HL-60/S4 treated with phorbol 12-myristate 13-acetate at 8.2 ng/mL for 4 days and 3 days (cell line): ENCODE results near the gene RCAN2.

ENCODE experiments used
- in situ Hi-C: fragments of 300-500 bp; cut with MboI; formaldehyde crosslinking; loops from 2 replicates; pipeline ENCODE4 v1.15.0; 2022; ENCODE audit warnings: low sequenced_read_pairs

RCAN2 gene

GRCh38 chr6:46440641-46441040 lies 50.6 kb downstream of the RCAN2 start:
- in situ Hi-C loops, result no loop called here

- in situ Hi-C loops, result no loop called here
Measured at GRCh38 chr6:46440141-46440540, 51.1 kb downstream of the RCAN2 start.

- in situ Hi-C loops, result no loop called here
Measured at GRCh38 chr6:46438245-46438644, 53.0 kb downstream of the RCAN2 start.

- in situ Hi-C loops, result no loop called here
Measured at GRCh38 chr6:46437671-46438221, 53.5 kb downstream of the RCAN2 start.

- in situ Hi-C loops, result loop anchor here (25.0 kb wide), 1 partner anchor 215 kb away; no protein-coding TSS in a partner anchor
Measured at GRCh38 chr6:46422619-46423018, 68.6 kb downstream of the RCAN2 start.

- in situ Hi-C loops, result loop anchor here (25.0 kb wide), 1 partner anchor 215 kb away; no protein-coding TSS in a partner anchor
Measured at GRCh38 chr6:46421939-46422338, 69.3 kb downstream of the RCAN2 start.

GRCh38 chr6:46420921-46421638 lies 70.2 kb downstream of the RCAN2 start:
- in situ Hi-C loops, result loop anchor here (25.0 kb wide), 1 partner anchor 216 kb away; no protein-coding TSS in a partner anchor

- in situ Hi-C loops, result loop anchor here (25.0 kb wide), 1 partner anchor 218 kb away; no protein-coding TSS in a partner anchor
Measured at GRCh38 chr6:46419576-46420002, 71.7 kb downstream of the RCAN2 start.

- in situ Hi-C loops, result loop anchor here (25.0 kb wide), 1 partner anchor 223 kb away; no protein-coding TSS in a partner anchor
Measured at GRCh38 chr6:46414398-46414797, 76.9 kb downstream of the RCAN2 start.

GRCh38 chr6:46412662-46413061 lies 78.6 kb downstream of the RCAN2 start:
- in situ Hi-C loops, result loop anchor here (25.0 kb wide), 1 partner anchor 225 kb away; no protein-coding TSS in a partner anchor

- in situ Hi-C loops, result loop anchor here (25.0 kb wide), 1 partner anchor 226 kb away; no protein-coding TSS in a partner anchor
Measured at GRCh38 chr6:46411456-46412197, 79.6 kb downstream of the RCAN2 start.

- in situ Hi-C loops, result loop anchor here (25.0 kb wide), 1 partner anchor 227 kb away; no protein-coding TSS in a partner anchor
Measured at GRCh38 chr6:46410334-46410953, 80.8 kb downstream of the RCAN2 start.

GRCh38 chr6:46407776-46408530 lies 83.3 kb downstream of the RCAN2 start:
- in situ Hi-C loops, result loop anchor here (25.0 kb wide), 1 partner anchor 229 kb away; no protein-coding TSS in a partner anchor

GRCh38 chr6:46407246-46407645 lies 84.0 kb downstream of the RCAN2 start:
- in situ Hi-C loops, result loop anchor here (25.0 kb wide), 1 partner anchor 230 kb away; no protein-coding TSS in a partner anchor

GRCh38 chr6:46405620-46406180 lies 85.5 kb downstream of the RCAN2 start:
- in situ Hi-C loops, result loop anchor here (25.0 kb wide), 1 partner anchor 232 kb away; no protein-coding TSS in a partner anchor

- in situ Hi-C loops, result loop anchor here (25.0 kb wide), 1 partner anchor 236 kb away; no protein-coding TSS in a partner anchor
Measured at GRCh38 chr6:46400898-46401297, 90.4 kb downstream of the RCAN2 start.

- in situ Hi-C loops, result no loop called here
Measured at GRCh38 chr6:46395530-46395929, 95.7 kb downstream of the RCAN2 start.

- in situ Hi-C loops, result no loop called here
Measured at GRCh38 chr6:46393940-46394337, 97.3 kb downstream of the RCAN2 start.

- in situ Hi-C loops, result no loop called here
Measured at GRCh38 chr6:46393161-46393939, 97.9 kb downstream of the RCAN2 start.
